Neutrophil (primary cell): ENCODE measurements around the gene PLOD3.

Experiments used
- H3K27ac ChIP-seq: fragments of 200-600 bp; sonication (generic); 2 replicates; pipeline ENCODE4 v1.5.1; 2016; ENCODE audit warnings: mild to moderate bottlenecking, moderate library complexity
- H3K27me3 ChIP-seq: fragments of 200-600 bp; sonication (generic); 2 replicates; pipeline ENCODE4 v1.6.0; 2016; ENCODE audit warnings: mild to moderate bottlenecking
- H3K36me3 ChIP-seq: fragments of 200-600 bp; sonication (generic); 2 replicates; pipeline ENCODE4 v1.5.1; 2017
- H3K4me1 ChIP-seq, 2 experiments: fragments of 200-600 bp in 1 of 2; sonication (generic) in 1 of 2; 1 replicate in 1 of 2; 2 replicates in 1 of 2; pipeline versions ENCODE4 v1.5.1 to v1.6.1; 2013 to 2016; ENCODE audit warnings: low read depth in 1 of 2, low read length in 1 of 2, mild to moderate bottlenecking in 1 of 2, moderate library complexity in 1 of 2; ENCODE audit not compliant: control insufficient read depth in 1 of 2, insufficient read depth in 1 of 2
- H3K4me3 ChIP-seq, 2 experiments: fragments of 200-600 bp in 1 of 2; sonication (generic) in 1 of 2; 1 replicate in 1 of 2; 2 replicates in 1 of 2; pipeline ENCODE4 v1.5.1; 2013 to 2016; ENCODE audit warnings: low read depth in 1 of 2, low read length in 1 of 2, mild to moderate bottlenecking in 1 of 2, moderate library complexity in 1 of 2
- H3K9me3 ChIP-seq: fragments of 200-600 bp; sonication (generic); 2 replicates; pipeline ENCODE4 v1.5.1; 2016
- CTCF ChIP-seq: fragments of 200-600 bp; sonication (generic); IDR thresholded peaks from 2 replicates; pipeline ENCODE4 v1.5.1; 2016; ENCODE audit warnings: antibody characterized with exemption

The PLOD3 gene

GRCh38 chr7:101159696-101160674, 57.4 kb downstream of the PLOD3 start:
- Histone ChIP-seq H3K9me3 (no peaks in the 10 kb centered on the region), H3K27ac (no peak overlapping the region), H3K27me3 (peaks cover 60% of the 10 kb centered on the region), H3K36me3 (no peaks in the 10 kb centered on the region), H3K4me3 (no peak overlapping the region), H3K4me1 (peaks cover 0 to 17% of the 10 kb centered on the region in 2 experiments)
- TF ChIP-seq CTCF: no peak

DNA sequence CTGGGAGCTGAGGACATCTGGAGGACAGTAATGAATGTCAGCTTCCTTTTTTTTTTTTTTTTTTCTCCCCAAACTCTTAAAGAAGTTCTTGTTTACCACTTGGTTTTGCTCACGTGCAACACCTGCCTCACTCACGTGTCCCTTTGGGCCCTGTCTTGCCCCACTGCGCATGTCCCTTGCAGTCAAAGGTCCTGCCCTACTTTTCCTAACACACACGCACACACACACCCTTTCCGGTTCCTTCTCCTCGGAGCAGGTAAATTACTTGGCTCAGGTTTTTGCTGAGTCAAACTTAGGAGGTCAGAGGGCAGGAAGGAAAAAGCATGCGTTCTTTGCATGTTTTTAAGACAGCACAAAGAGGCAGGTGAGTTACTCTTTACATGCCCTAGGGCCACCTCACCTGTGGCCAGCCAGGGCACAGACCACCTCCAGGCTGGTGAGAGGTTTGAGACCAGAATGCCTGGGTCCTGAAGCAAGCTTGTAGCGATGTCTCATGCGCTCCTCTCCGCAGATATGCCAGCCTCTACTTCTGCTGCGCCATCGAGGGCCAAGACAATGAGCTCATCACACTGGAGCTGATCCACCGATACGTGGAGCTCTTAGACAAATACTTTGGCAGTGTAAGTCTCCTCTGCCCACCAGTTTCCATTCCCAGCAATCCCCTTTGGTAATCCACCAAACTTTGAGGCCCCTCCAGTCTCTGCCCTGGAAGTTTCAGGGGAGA, 60.4 kb downstream of the PLOD3 start:
- H3K36me3 ChIP-seq: no peaks in the 10 kb centered on the region
- H3K4me1 ChIP-seq: peaks cover 3 to 14% of the 10 kb centered on the region in 2 experiments
- no peak for TF ChIP-seq CTCF
- H3K9me3 ChIP-seq: no peaks in the 10 kb centered on the region
- peaks cover 59% of the 10 kb centered on the region for H3K27me3 ChIP-seq
- H3K4me3 ChIP-seq: no peak overlapping the region
- no peak overlapping the region for H3K27ac ChIP-seq

GRCh38 chr7:101156277-101156676, 61.1 kb downstream of the PLOD3 start:
- no peak for TF ChIP-seq CTCF
- H3K27me3 ChIP-seq: peaks cover 55% of the 10 kb centered on the region
- no peaks in the 10 kb centered on the region for H3K36me3 ChIP-seq
- H3K9me3 ChIP-seq: no peaks in the 10 kb centered on the region
- H3K27ac ChIP-seq: no peak overlapping the region
- H3K4me1 ChIP-seq: peaks cover 3 to 14% of the 10 kb centered on the region in 2 experiments
- H3K4me3 ChIP-seq: no peak overlapping the region
